Mammary epithelial cell (primary cell): ENCODE results near the gene FIBP.

Experiments used
- CTCF ChIP-seq, 2 donors: IDR thresholded peaks in 1 of 2; conservative IDR thresholded peaks in 1 of 2; 2 replicates each; pipeline ENCODE4 v1.5.1; 2011 to 2012; ENCODE audit warnings: inconsistent platforms in 2 of 2, low read length in 2 of 2, mild to moderate bottlenecking in 2 of 2, control low read depth in 1 of 2, low read depth in 1 of 2; ENCODE audit not compliant: insufficient read depth in 1 of 2; ENCODE audit errors: extremely low read depth in 1 of 2
- EZH2 ChIP-seq: IDR thresholded peaks from 2 replicates; pipeline ENCODE4 v1.6.1; 2012; ENCODE audit warnings: low read length, inconsistent platforms, borderline replicate concordance

- TF ChIP-seq EZH2 (no peak), CTCF (conservative IDR thresholded peaks at IDR 0.05 in 1 of 2, IDR thresholded peaks at IDR 0.05 in 1 of 2; ENCODE audit: extremely low read depth in 1 of 2, insufficient read depth in 1 of 2, low read depth in 1 of 2, low read length in 2 of 2) (no peak)
These were observed 24.2 kb downstream of the FIBP start for GRCh38 chr11:65863889-65864705.
